Right atrium auricular region (tissue), 2 donors: ENCODE measurements around the gene NT5DC4. TPM values are rescaled to one million over a fixed set of nuclear protein-coding genes. Genes with fewer than 3 reads are reported as not detected.

Source experiments
- DNase-seq: peaks from one replicate; pipeline ENCODE4 v3.0.0-alpha.2; 2019; ENCODE audit warnings: low spot score
- H3K27ac ChIP-seq, 2 donors: fragments of 200-600 bp; sonication (generic); 1 replicate in 1 of 2; 2 replicates in 1 of 2; pipeline ENCODE4 v1.5.1; 2016 to 2019
- H3K27me3 ChIP-seq, 2 donors: fragments of 200-600 bp; sonication (generic); one replicate each; pipeline versions ENCODE4 v1.5.1 to v1.6.0; 2017 to 2019
- H3K36me3 ChIP-seq: fragments of 200-600 bp; sonication (generic); one replicate; pipeline ENCODE4 v1.5.1; 2016
- H3K4me1 ChIP-seq, 2 donors: fragments of 200-600 bp; sonication (generic); one replicate each; pipeline versions ENCODE4 v1.5.1 to v1.6.0; 2017 to 2019
- H3K4me3 ChIP-seq, 2 donors: fragments of 200-600 bp; sonication (generic); 1 replicate in 1 of 2; 2 replicates in 1 of 2; pipeline ENCODE4 v1.5.1; 2017 to 2019; ENCODE audit warnings: mild to moderate bottlenecking in 1 of 2, moderate library complexity in 1 of 2
- H3K9me3 ChIP-seq, 2 donors: fragments of 200-600 bp; sonication (generic); one replicate each; pipeline ENCODE4 v1.5.1; 2019
- CTCF ChIP-seq, 2 donors: fragments of 200-600 bp; sonication (generic); IDR thresholded peaks; one replicate each; pipeline ENCODE4 v1.5.1; 2019; ENCODE audit warnings: antibody characterized with exemption in 2 of 2
- total RNA-seq, 2 donors: library from RNA; depleted of rRNA; stranded (reverse); fragments of >200 nt; gene quantifications; one replicate each; pipeline ENCODE4 v1.1.0, GENCODE V29; 2016

NT5DC4 gene
- total RNA-seq, 2 donors from 2014 or later = not detected

GRCh38 chr2:112682101-112682500 is 38.7 kb upstream of the NT5DC4 start:
- H3K4me1 ChIP-seq = peaks cover 0 to 7% of the 10 kb centered on the region in 2 donors
- H3K9me3 ChIP-seq = no peaks in the 10 kb centered on the region
- no peaks in the 10 kb centered on the region for H3K27me3 ChIP-seq
- no peak for TF ChIP-seq CTCF (IDR thresholded peaks at IDR 0.05)
- no peak overlapping the region for H3K27ac ChIP-seq
- H3K36me3 ChIP-seq = no peaks in the 10 kb centered on the region
- DNase-seq = no peak
- no peak overlapping the region for H3K4me3 ChIP-seq

DNA sequence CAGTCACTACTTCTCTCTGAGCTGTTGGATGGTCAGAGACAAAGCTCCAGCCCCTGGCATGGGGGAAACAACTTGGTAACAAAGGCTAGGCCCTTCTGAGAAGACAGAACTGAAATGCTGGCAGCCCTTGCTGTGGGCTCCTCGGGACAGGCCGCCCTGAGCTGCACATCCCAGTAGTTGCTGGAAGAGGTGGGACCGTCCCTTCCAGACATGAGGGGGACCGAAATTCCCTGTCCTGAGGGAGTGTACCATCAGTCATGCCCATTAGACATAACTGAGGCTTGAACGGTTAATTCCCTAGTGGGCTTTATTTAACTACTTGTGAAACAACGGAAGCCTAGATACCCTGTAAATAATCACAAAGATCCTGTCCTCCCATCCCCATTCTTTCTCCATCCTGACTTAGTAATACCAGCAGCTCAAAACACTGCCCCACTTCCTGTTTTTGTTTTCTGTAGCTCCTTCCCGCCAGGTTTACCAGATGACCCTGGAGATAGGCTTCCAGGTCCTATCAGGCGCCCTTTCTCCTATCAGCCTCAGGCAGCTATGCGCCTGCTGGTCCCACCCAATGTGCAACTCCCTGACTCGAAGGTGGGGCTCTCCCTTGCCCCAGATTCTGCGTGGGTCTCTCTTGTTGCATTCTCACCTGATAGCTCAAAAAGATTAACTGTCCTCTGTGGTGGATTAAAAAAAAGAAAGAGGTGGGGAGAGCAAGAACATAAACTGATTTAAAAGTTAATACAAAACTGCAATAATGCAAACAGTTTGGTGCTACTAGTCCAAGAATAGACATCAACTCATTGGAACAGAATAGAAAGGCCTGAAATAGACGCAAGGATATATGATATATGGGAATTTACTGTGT is 37.0 kb upstream of the NT5DC4 start:
- TF ChIP-seq CTCF (IDR thresholded peaks at IDR 0.05) = no peak
- no peak for DNase-seq
- Histone ChIP-seq H3K9me3 (no peaks in the 10 kb centered on the region), H3K27ac (no peak overlapping the region), H3K27me3 (no peaks in the 10 kb centered on the region), H3K4me3 (no peak overlapping the region), H3K4me1 (peaks cover 0 to 7% of the 10 kb centered on the region in 2 donors), H3K36me3 (no peaks in the 10 kb centered on the region)

DNA sequence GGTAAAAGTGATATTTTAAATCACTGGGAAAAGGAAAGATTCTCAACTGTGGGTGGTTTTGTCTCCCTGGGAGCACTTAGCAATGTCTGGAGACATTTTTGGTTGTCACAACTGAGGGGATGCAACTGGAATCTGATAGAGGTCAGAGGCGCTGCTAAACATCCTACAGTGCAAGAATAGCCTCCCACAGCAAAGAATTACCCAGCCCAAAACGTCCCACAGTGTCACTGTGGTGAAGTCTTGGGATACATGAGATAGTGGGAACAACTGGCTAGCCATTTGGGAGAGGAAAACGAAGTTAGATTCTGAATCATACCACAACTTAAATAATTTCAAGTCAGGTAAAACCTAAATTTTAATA is 36.4 kb upstream of the NT5DC4 start:
- H3K27me3 ChIP-seq = no peaks in the 10 kb centered on the region
- H3K36me3 ChIP-seq = no peaks in the 10 kb centered on the region
- no peak overlapping the region for H3K4me3 ChIP-seq
- no peak for TF ChIP-seq CTCF (IDR thresholded peaks at IDR 0.05)
- H3K27ac ChIP-seq = no peak overlapping the region
- H3K9me3 ChIP-seq = no peaks in the 10 kb centered on the region
- peaks cover 0 to 4% of the 10 kb centered on the region in 2 donors for H3K4me1 ChIP-seq
- no peak for DNase-seq

DNA sequence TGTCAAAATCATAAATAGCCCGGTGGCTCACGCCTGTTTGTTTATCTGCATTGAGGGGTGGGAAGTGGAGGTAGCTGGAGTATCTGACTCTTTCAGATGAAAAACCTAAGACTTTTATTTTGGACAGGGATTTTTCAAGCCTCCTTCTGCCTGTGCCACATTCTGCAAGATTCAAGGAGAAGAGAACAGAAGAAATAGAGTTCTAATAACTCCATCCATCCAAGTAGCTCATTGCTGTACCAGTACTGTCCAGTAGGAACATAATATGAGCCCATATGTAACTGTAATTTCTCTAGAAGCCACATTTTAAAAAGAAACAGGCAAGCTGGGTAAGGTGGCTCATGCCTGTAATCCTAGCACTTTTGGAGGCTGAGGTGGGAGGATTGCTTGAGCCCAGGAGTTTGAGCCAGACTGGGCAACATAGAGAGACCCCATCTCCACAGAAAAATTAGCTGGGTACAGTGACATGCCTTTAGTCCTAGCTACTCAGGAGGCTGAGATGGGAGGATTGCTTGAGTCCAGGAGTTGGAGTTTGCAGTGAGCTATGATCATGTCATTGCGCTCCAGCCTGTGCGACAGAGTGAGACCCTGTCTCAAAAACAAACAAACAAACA is 35.4 kb upstream of the NT5DC4 start:
- Histone ChIP-seq H3K27ac (no peak overlapping the region), H3K4me3 (no peak overlapping the region), H3K9me3 (no peaks in the 10 kb centered on the region), H3K36me3 (no peaks in the 10 kb centered on the region), H3K27me3 (no peaks in the 10 kb centered on the region), H3K4me1 (no peaks in the 10 kb centered on the region)
- TF ChIP-seq CTCF (IDR thresholded peaks at IDR 0.05) = no peak
- no peak for DNase-seq

GRCh38 chr2:112686348-112687217 is 34.2 kb upstream of the NT5DC4 start:
- Histone ChIP-seq H3K4me1 (no peaks in the 10 kb centered on the region), H3K9me3 (no peaks in the 10 kb centered on the region), H3K36me3 (no peaks in the 10 kb centered on the region), H3K4me3 (no peak overlapping the region), H3K27me3 (no peaks in the 10 kb centered on the region), H3K27ac (no peak overlapping the region)
- no peak for TF ChIP-seq CTCF (IDR thresholded peaks at IDR 0.05)
- DNase-seq = no peak
